OCI-LY1 (cell line): ENCODE measurements around the gene C22orf39.
A peak's percentile ranks its signal among the peaks of the same experiment; 100 is the strongest.
"Not testable (repeated sequence)": the region's sequence is repeated elsewhere in the genome, so short reads cannot be mapped to it uniquely, and the experiment has no call there.

Source experiments
- H2AFZ ChIP-seq: fragments of 200-600 bp; sonication (generic), shearing (Covaris generic); 2 replicates; pipeline ENCODE4 v1.6.0; 2014; ENCODE audit warnings: antibody characterized with exemption, mild to moderate bottlenecking, low read length
- H3F3A ChIP-seq: fragments of 200-600 bp; sonication (generic), shearing (Covaris generic); 2 replicates; pipeline ENCODE4 v1.6.0; 2014; ENCODE audit warnings: mild to moderate bottlenecking, antibody characterized with exemption, low read length, moderate library complexity; ENCODE audit not compliant: insufficient read depth
- H3K27ac ChIP-seq: fragments of 200-600 bp; sonication (generic); 2 replicates; pipeline ENCODE4 v1.5.1; 2014; ENCODE audit warnings: low read length, mixed run types, mild to moderate bottlenecking, low read depth; ENCODE audit not compliant: poor library complexity, severe bottlenecking
- H3K27me3 ChIP-seq: fragments of 200-600 bp; sonication (generic); 2 replicates; pipeline ENCODE4 v1.6.0; 2014; ENCODE audit warnings: antibody characterized with exemption, mild to moderate bottlenecking, low read length, moderate library complexity; ENCODE audit not compliant: insufficient read depth
- H3K36me3 ChIP-seq: fragments of 200-600 bp; sonication (generic); 2 replicates; pipeline ENCODE4 v1.6.1; 2014; ENCODE audit warnings: mild to moderate bottlenecking, antibody characterized with exemption, low read length, moderate library complexity, mixed read lengths; ENCODE audit not compliant: insufficient read depth
- H3K4me1 ChIP-seq: fragments of 200-600 bp; sonication (generic); 2 replicates; pipeline ENCODE4 v1.5.1; 2014; ENCODE audit warnings: mild to moderate bottlenecking, low read length, moderate library complexity; ENCODE audit not compliant: insufficient read depth, severe bottlenecking
- H3K4me2 ChIP-seq: fragments of 200-600 bp; sonication (generic), shearing (Covaris generic); 2 replicates; pipeline ENCODE4 v1.6.1; 2014; ENCODE audit warnings: low read length
- H3K4me3 ChIP-seq: fragments of 200-600 bp; sonication (generic); 2 replicates; pipeline ENCODE4 v1.5.1; 2014; ENCODE audit warnings: low read length, low read depth, mild to moderate bottlenecking, mixed read lengths; ENCODE audit not compliant: poor library complexity, severe bottlenecking
- H3K79me2 ChIP-seq: fragments of 200-600 bp; shearing (Covaris generic); 2 replicates; pipeline ENCODE4 v1.6.1; 2016; ENCODE audit warnings: mixed run types, low read length, mixed read lengths; ENCODE audit not compliant: insufficient read depth
- H3K9ac ChIP-seq: fragments of 200-600 bp; sonication (generic), shearing (Covaris generic); 2 replicates; pipeline ENCODE4 v1.6.1; 2014; ENCODE audit warnings: mild to moderate bottlenecking, low read length, mixed read lengths
- H3K9me2 ChIP-seq: fragments of 200-600 bp; sonication (generic), shearing (Covaris generic); 2 replicates; pipeline ENCODE4 v1.6.1; 2014; ENCODE audit warnings: low read depth, mild to moderate bottlenecking, low read length, mixed read lengths
- H3K9me3 ChIP-seq: fragments of 200-600 bp; shearing (Covaris generic); 2 replicates; pipeline ENCODE4 v1.6.1; 2014; ENCODE audit warnings: low read length, mixed read lengths
- H4K20me1 ChIP-seq: fragments of 200-600 bp; sonication (generic), shearing (Covaris generic); 2 replicates; pipeline ENCODE4 v1.6.0; 2016; ENCODE audit warnings: mild to moderate bottlenecking, low read length; ENCODE audit not compliant: insufficient read depth
- CTCF ChIP-seq: fragments of 200-600 bp; sonication (generic), shearing (Covaris generic); IDR thresholded peaks from 2 replicates; pipeline ENCODE4 v1.5.1; 2017; ENCODE audit warnings: mild to moderate bottlenecking, antibody characterized with exemption, low read length, moderate library complexity, mixed read lengths
- EZH2 ChIP-seq: fragments of 200-600 bp; sonication (generic), shearing (Covaris generic); IDR thresholded peaks from 2 replicates; pipeline ENCODE4 v1.8.0; 2017; ENCODE audit warnings: borderline replicate concordance, mixed run types, mild to moderate bottlenecking, antibody characterized with exemption, low read length, moderate library complexity, mixed read lengths

The C22orf39 gene

GRCh38 chr22:19438298-19438697 is 9.2 kb downstream of the C22orf39 start:
- Histone ChIP-seq H3F3A (no peaks in the 10 kb centered on the region), H3K9ac (no peak overlapping the region), H3K4me1 (peaks cover 4% of the 10 kb centered on the region), H3K27ac (no peak overlapping the region), H3K36me3 (peaks cover 52% of the 10 kb centered on the region), H4K20me1 (no peaks in the 10 kb centered on the region), H3K4me3 (no peak overlapping the region), H2AFZ (no peak overlapping the region), H3K79me2 (peaks cover 5% of the 10 kb centered on the region; the same call in 1 of the 2 replicates), H3K4me2 (no peak overlapping the region), H3K9me3 (no peaks in the 10 kb centered on the region), H3K9me2 (no peaks in the 10 kb centered on the region), H3K27me3 (no peaks in the 10 kb centered on the region)
- TF ChIP-seq EZH2 (no peak), CTCF (no peak)

GRCh38 chr22:19436444-19437161 is 10.9 kb downstream of the C22orf39 start:
- not testable (repeated sequence) for H3K9me3 ChIP-seq, H3K27ac ChIP-seq, H3K79me2 ChIP-seq, H3K9ac ChIP-seq, H3K4me2 ChIP-seq, H3K9me2 ChIP-seq, H3F3A ChIP-seq, H4K20me1 ChIP-seq, H3K27me3 ChIP-seq, H3K4me1 ChIP-seq, H2AFZ ChIP-seq, H3K4me3 ChIP-seq
- H3K36me3 ChIP-seq, result peaks cover 38% of the 10 kb centered on the region

- no peaks in the 10 kb centered on the region for H3K9me2 ChIP-seq
Measured at GRCh38 chr22:19434829-19435580, 12.5 kb downstream of the C22orf39 start.

More at GRCh38 chr22:19434829-19435580, 12.5 kb downstream of the C22orf39 start:
- no peaks in the 10 kb centered on the region for H3K9me3 ChIP-seq
- no peak overlapping the region for H3K4me3 ChIP-seq
- no peaks in the 10 kb centered on the region for H3F3A ChIP-seq
- peaks cover 13% of the 10 kb centered on the region for H3K79me2 ChIP-seq
- H2AFZ ChIP-seq, result no peak overlapping the region
- no peaks in the 10 kb centered on the region for H4K20me1 ChIP-seq
- TF ChIP-seq CTCF, result no peak
- TF ChIP-seq EZH2, result no peak
- no peak overlapping the region for H3K9ac ChIP-seq
- H3K27ac ChIP-seq, result peak overlapping the region; percentile 49
- peaks cover 12% of the 10 kb centered on the region for H3K4me1 ChIP-seq
- peaks cover 25% of the 10 kb centered on the region for H3K36me3 ChIP-seq
- H3K27me3 ChIP-seq, result no peaks in the 10 kb centered on the region
- no peak overlapping the region for H3K4me2 ChIP-seq
